GM11168 (cell line): Measurements from ENCODE around the gene ABAT.

ENCODE experiments used
- in situ Hi-C: fragments of 300-500 bp; cut with MboI; formaldehyde crosslinking; loops from one replicate; pipeline ENCODE4 v1.12.0; 2022; ENCODE audit warnings: low sequenced_read_pairs; ENCODE audit not compliant: unreplicated experiment

ABAT gene

DNA sequence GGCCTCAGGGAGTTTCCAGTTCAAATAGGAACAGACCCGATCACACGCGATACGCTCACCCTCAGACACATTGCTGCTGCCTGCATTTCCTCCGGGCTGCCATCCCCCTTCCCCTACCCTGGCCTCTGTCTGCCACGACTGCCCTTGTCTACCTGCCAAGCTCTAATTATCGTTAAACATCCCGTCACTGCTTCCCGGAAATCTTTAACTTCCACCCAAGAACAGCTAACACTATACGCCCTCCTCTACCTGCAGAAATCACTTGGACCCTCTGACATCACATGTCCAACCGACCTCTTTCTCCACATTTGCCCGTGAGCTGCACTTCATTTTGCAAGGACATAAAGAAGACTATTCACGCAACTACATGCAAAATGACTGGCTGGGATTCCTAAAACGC is 40.4 kb downstream of the ABAT start:
- in situ Hi-C loops, result no loop called here

GRCh38 chr16:8716052-8716451 is 41.6 kb downstream of the ABAT start:
- in situ Hi-C loops, result no loop called here

GRCh38 chr16:8716592-8716991 is 42.2 kb downstream of the ABAT start:
- in situ Hi-C loops, result no loop called here

GRCh38 chr16:8717469-8717868 is 43.1 kb downstream of the ABAT start:
- in situ Hi-C loops, result no loop called here

- in situ Hi-C loops, result no loop called here
These were observed 43.5 kb downstream of the ABAT start for GRCh38 chr16:8717892-8718415.

DNA sequence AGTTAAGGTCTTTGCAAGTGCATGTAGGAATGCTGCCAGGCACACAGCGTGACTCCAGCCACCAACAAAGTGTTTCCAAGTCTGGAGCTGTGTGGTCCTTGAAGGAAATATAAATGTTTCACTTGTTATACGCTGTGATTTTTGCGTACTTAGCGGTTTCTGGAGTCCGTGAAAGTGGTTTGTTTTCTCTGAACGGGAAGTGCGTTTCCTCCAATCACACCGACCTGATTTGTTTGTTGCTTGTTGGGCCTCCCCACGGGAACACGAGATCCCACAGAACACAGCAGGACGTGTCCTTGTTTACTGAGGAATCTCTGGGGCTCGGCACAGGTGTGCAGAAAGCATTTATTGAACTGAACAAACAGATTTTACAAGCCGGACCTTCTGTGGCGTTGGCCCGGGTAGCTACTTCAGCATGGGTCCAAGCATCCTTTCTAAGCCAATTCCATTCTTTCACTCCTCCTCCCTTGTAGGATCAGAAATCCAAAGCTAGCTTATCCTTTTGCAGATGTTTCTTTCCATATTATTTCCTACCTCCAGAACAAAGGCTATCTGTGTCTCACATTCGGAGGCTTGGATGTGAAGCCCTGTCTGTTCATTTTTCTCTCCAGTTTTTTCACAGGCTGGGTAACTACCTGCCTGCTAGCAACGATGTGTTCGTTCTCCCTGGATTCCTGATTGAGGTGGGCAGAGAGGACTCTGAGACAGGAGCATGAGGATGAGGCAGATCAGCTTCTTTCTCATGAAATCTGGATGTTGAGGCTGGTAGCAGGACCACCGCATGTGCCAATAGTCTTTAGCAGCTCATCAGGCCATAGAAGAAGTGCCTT is 44.6 kb downstream of the ABAT start:
- in situ Hi-C loops, result no loop called here

- in situ Hi-C loops, result no loop called here
These were observed 45.9 kb downstream of the ABAT start for GRCh38 chr16:8720080-8720966.

DNA sequence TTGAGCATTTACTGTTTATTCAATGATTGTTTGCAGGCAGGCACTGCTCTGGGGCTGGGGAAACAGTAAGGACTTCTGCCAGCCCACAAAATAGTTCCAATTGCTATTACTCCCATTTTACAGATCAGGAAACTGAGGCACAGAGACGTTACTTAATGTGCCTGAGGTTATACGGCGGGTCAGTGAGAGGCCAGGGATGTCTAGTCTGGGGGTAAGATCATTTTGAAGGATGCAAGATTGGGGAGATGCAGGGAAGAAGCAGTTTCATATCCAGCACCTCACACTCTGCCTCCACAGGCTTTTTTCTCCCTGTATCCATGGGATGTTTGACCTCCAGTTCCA is 46.5 kb downstream of the ABAT start:
- in situ Hi-C loops, result no loop called here

DNA sequence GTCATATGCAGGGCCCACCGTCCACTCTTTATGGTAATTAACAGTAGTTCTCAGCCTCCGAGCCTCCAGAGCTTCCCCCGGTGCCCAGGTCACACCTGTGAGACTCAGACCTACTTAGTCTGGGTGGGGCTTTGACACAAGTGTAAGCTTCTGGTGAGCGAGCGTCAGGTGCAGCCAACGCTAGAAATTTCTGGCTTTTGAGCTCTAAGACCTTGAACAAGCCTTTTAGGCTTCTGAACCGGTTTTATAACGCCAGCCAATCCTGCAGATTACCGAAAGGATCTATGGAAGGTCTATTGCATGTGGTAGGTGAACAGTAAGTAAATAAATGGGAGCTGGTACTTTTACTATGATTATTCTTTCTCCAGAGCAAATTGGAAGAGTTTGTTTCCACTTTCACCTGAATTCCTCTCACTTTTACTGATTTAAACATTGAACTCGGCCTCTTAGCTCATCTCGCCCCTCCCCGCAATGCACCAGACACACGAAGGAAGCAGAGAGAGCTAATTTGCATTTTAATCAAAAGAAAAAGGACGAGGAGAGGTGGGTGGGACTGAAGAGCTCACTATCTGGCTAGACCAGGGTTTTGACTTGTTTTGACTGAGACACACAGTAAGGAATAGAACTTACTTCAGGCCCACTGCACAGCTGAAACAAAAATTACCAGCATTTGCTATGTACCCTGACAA is 47.1 kb downstream of the ABAT start:
- in situ Hi-C loops, result no loop called here

DNA sequence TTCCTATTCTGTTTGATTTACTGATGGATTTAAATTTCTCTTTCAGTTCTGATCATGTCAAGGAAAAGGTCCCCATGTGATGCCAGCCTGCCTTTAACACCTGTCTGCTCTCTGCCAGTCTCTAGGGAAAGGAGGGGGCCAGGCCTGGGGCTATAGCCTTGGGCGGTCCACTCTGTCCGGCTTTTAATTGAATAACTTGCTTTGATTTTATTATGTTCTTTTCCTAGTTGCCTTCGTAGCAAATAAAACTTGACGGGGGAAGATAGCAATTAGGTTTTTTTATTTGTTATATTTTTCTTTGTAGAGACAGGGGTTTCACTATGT is 47.6 kb downstream of the ABAT start:
- in situ Hi-C loops, result no loop called here

- in situ Hi-C loops, result no loop called here
These were observed 51.2 kb downstream of the ABAT start for GRCh38 chr16:8725513-8726178.

- in situ Hi-C loops, result no loop called here
These were observed 52.9 kb downstream of the ABAT start for GRCh38 chr16:8727131-8727806.

GRCh38 chr16:8727857-8728618 is 53.6 kb downstream of the ABAT start:
- in situ Hi-C loops, result no loop called here

DNA sequence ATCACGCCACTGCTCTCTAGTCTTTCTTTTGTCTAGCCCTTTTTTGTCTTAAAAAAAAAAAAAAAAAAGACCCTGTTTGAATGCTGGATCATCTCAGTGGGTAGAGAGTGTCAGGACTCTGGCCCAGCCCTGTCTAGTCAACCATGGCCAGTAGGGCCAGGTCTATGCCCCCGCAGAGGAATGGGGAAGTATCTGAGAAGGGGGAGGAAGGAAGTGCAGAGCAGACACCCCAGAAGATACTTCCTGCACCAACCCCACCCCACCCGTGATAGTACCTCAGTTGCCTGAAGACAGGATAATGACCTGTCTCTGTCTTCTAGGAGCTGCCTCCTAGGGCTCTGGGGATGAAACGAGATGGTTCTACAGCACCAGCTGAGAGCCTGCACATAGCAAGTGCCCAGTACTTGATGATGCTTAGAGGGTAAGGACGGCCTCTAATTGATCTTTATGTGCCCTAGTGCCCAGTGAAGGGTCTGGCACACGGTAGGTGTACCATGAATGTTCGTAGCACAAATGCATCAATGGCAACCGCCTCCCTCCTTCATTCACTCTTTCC is 55.4 kb downstream of the ABAT start:
- in situ Hi-C loops, result no loop called here

DNA sequence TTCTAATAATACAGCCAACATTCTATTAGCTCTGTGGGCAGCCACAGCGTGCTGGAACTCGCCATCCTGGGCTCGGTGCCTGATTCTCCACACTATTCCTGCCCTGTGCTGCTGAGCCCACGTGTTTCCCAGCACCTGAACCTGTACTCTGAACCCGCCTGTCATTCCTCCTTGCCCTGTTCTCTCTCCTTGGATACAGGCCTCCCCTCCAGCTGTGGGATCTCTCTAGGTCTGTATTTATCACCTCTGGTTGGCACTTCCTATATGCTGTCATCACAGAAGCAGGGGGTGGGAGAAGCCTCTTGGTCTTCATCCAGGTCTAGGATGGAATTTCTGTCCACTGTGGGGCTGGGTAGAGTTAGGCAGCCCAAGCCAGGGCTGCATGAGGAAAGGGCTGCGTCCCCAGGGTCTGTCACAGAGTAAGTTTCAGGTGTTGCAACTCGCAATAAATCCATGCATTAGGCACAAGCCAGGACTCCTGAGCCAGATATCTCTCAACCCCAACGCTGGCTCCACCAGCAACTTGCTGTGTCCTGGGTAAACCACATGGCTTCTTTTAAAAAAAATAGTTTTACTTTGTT is 56.0 kb downstream of the ABAT start:
- in situ Hi-C loops, result no loop called here

DNA sequence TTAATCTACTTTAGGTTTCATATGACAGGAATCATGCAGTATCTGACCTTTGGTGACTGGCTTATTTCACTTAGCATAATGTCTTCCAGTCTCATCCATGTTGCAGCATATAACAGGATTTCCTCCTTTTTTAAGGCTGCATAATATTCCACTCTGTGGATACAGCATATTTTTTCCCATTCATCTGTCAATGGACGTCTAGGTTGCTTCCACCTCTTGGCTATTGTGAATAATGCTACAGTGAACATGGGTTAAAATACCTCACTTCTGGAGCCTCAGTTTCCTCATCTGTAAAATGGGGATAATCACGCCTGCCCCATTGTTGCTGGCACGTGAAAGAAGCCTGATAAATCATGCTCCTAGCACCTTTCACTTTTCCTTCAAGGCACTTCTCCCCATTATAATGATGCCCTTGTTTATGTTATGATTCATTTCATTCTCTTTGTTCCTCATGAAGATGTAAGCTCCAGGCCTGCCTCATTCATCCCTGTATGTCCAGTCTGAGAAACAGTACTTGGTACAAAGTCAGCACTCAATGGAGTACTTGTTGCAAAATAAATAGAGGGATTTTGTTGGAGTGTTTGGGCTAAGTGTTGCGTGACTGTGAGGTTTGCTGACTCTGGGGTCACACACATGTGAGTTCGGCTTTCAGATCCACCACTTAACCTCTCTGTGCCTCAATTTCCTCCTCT is 59.6 kb downstream of the ABAT start:
- in situ Hi-C loops, result no loop called here

DNA sequence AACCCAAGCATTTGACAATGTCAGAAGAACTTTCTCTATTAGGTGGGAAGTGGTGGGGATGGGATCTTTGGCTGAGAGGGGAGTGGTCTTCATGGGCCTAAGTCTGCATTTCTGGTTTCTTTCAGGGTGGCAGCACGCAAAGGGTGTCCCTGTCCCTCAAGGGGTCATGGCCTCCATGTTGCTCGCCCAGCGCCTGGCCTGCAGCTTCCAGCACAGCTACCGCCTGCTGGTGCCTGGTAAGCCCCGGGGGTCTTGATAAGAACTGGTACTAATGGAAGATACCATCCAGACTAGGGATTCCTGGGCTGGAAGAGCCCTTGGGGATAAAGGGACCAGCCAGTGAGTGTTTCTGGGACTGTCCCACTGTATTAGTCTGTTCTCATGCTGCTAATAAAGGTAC is 61.2 kb downstream of the ABAT start:
- in situ Hi-C loops, result no loop called here

DNA sequence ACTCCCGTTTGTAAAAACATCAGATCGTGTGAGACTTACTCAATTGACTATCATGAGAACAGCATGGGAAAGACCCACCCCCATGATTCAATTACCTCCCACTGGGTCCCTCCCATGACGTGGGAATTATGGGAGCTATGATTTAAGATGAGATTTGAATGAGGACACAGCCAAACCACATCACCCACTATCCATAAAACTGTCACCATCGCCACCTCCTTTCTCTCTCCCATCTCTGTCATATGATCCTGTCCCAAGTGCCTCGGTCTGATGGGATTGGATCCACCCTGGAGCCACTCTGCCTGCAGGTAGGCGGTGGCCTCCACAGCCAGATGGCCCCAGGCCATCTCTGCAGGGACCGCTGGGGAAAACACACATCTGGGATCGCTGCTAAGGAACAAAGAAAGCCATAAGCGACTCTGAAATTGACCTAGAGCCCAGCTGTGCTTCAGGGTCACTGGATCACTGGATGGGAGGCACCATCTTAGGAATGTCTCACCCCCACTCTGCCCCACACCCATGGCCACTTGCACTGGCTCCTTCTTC is 61.8 kb downstream of the ABAT start:
- in situ Hi-C loops, result no loop called here
